Panc1 (cell line): Measurements from ENCODE around the gene ADPRHL1. TPM values are rescaled to one million over a fixed set of nuclear protein-coding genes. Genes with fewer than 3 reads are reported as not detected.

Source experiments
- ATAC-seq: fragments of 200-7000 bp; cut with Tn5 transposase; 2 replicates; pipeline ENCODE4 v1.9.1; 2020; ENCODE audit warnings: mild to moderate bottlenecking, moderate library complexity
- BruUV-seq: library from RNA; stranded (reverse); fragments of 400-500 nt; replicated peaks from 2 replicates; lab custom pipeline; 2021; lab: Mats Ljungman, UMichigan
- CTCF ChIA-PET: fragments of 300-600 bp; sonication (Branson Sonifier 250); formaldehyde crosslinking; loops from one replicate; lab custom pipeline; 2022; ENCODE audit warnings: antibody characterized with exemption; lab: Charles Lee
- POLR2A ChIA-PET: fragments of 300-600 bp; sonication (Branson Sonifier 250); formaldehyde crosslinking; loops from one replicate; lab custom pipeline; 2022; ENCODE audit warnings: antibody characterized with exemption; lab: Charles Lee
- DNase-seq: peaks from one replicate; pipeline ENCODE4 v3.0.0-alpha.2; 2010; ENCODE audit warnings: low read depth, low spot score
- H3K27ac ChIP-seq: 2 replicates; pipeline ENCODE4 v1.5.1; 2011; ENCODE audit warnings: mild to moderate bottlenecking, low read length, inconsistent platforms
- H3K27me3 ChIP-seq: fragments of 200-500 bp; sonication (Bioruptor generic); 2 replicates; pipeline ENCODE4 v1.6.0; 2014; ENCODE audit warnings: low read length, inconsistent platforms; ENCODE audit not compliant: control insufficient read depth, insufficient read depth
- H3K36me3 ChIP-seq: fragments of 200-500 bp; sonication (Bioruptor generic); 2 replicates; pipeline ENCODE4 v1.5.1; 2014; ENCODE audit warnings: inconsistent platforms, mild to moderate bottlenecking, low read length, moderate library complexity; ENCODE audit not compliant: control insufficient read depth, insufficient read depth
- H3K4me1 ChIP-seq: 2 replicates; pipeline ENCODE4 v1.5.1; 2011; ENCODE audit warnings: inconsistent platforms, mild to moderate bottlenecking, low read length, moderate library complexity; ENCODE audit not compliant: control insufficient read depth, insufficient read depth
- H3K4me3 ChIP-seq, 2 experiments: 2 replicates each; pipeline ENCODE4 v1.5.1; 2011 to 2012; ENCODE audit warnings: low read depth in 2 of 2, low read length in 2 of 2, mild to moderate bottlenecking in 2 of 2, inconsistent platforms in 1 of 2, moderate library complexity in 1 of 2
- H3K9me3 ChIP-seq: fragments of 200-500 bp; sonication (Bioruptor generic); 2 replicates; pipeline ENCODE4 v1.5.1; 2014; ENCODE audit warnings: low read depth, mild to moderate bottlenecking, inconsistent platforms, low read length, moderate library complexity; ENCODE audit not compliant: control insufficient read depth, insufficient read depth
- CTCF ChIP-seq: fragments of 450-650 bp; IDR thresholded peaks from 2 replicates; pipeline ENCODE4 v1.5.1; 2017; ENCODE audit warnings: mild to moderate bottlenecking
- POLR2AphosphoS5 ChIP-seq: IDR thresholded peaks from 2 replicates; pipeline ENCODE4 v1.6.1; 2012; ENCODE audit warnings: mild to moderate bottlenecking, low read depth, low read length, moderate library complexity
- REST ChIP-seq, 2 experiments: IDR thresholded peaks; 2 replicates each; pipeline ENCODE4 v1.6.1; 2011 to 2012; ENCODE audit warnings: low read depth in 2 of 2, control low read depth in 1 of 2, low read length in 1 of 2, mild to moderate bottlenecking in 1 of 2, moderate library complexity in 1 of 2; ENCODE audit not compliant: insufficient read depth in 1 of 2
- SIN3A ChIP-seq: IDR thresholded peaks from 2 replicates; pipeline ENCODE4 v1.6.1; 2012; ENCODE audit warnings: low read depth, mild to moderate bottlenecking, low read length, moderate library complexity, borderline replicate concordance; ENCODE audit not compliant: insufficient read depth
- TCF7L2 ChIP-seq: IDR thresholded peaks from 2 replicates; pipeline ENCODE4 v1.6.1; 2011; ENCODE audit warnings: mild to moderate bottlenecking, low read depth, low read length, inconsistent platforms
- in situ Hi-C: cut with HindIII; loops from 2 replicates; pipeline ENCODE4 v1.10.0; 2016; ENCODE audit warnings: low sequenced_read_pairs, low pct_unique_long_range_greater_than_20kb
- intact Hi-C: fragments of 100-400 bp; cut with micrococcal nuclease; formaldehyde crosslinking; loops from one replicate; pipeline ENCODE4 v1.10.0; 2022; ENCODE audit not compliant: unreplicated experiment
- total RNA-seq: library from RNA; stranded (reverse); gene quantifications from one replicate; pipeline ENCODE4 v1.2.1, GENCODE V29; 2021; ENCODE audit not compliant: unreplicated experiment

Gene ADPRHL1
- total RNA-seq, 1 experiment from 2014 or later, result 4.8 TPM

- intact Hi-C loops (no loop called here), in situ Hi-C loops (no loop called here)
These were observed 39.4 kb downstream of the ADPRHL1 start for GRCh38 chr13:113413898-113414282.

GRCh38 chr13:113413178-113413897 is 40.0 kb downstream of the ADPRHL1 start:
- intact Hi-C loops, result no loop called here
- no peaks in the 10 kb centered on the region for H3K27me3 ChIP-seq
- H3K36me3 ChIP-seq, result no peaks in the 10 kb centered on the region
- ChIA-PET CTCF (no interaction called here), POLR2A (no interaction called here)
- H3K9me3 ChIP-seq, result no peaks in the 10 kb centered on the region
- peaks cover 8% of the 10 kb centered on the region for H3K4me1 ChIP-seq
- DNase-seq (no peak), ATAC-seq (no peak)
- no peak overlapping the region for H3K4me3 ChIP-seq
- BruUV-seq, result no TSS peak
- TF ChIP-seq REST (IDR thresholded peaks at IDR 0.05; ENCODE audit: insufficient read depth in 1 of 2, low read depth in 2 of 2, low read length in 1 of 2) (no peak), SIN3A (no peak), CTCF (no peak), TCF7L2 (no peak), POLR2AphosphoS5 (no peak)
- in situ Hi-C loops, result no loop called here
- H3K27ac ChIP-seq, result no peak overlapping the region

More at GRCh38 chr13:113413898-113414282, 39.4 kb downstream of the ADPRHL1 start:
- TF ChIP-seq SIN3A (no peak), CTCF (no peak), TCF7L2 (no peak), REST (IDR thresholded peaks at IDR 0.05; ENCODE audit: insufficient read depth in 1 of 2, low read depth in 2 of 2, low read length in 1 of 2) (no peak), POLR2AphosphoS5 (no peak)
- no peaks in the 10 kb centered on the region for H3K9me3 ChIP-seq
- DNase-seq (no peak), ATAC-seq (no peak)
- H3K4me3 ChIP-seq, result no peak overlapping the region
- BruUV-seq, result no TSS peak
- H3K36me3 ChIP-seq, result no peaks in the 10 kb centered on the region
- CTCF ChIA-PET, result no interaction called here
- H3K27ac ChIP-seq, result no peak overlapping the region
- H3K27me3 ChIP-seq, result no peaks in the 10 kb centered on the region
- peaks cover 8% of the 10 kb centered on the region for H3K4me1 ChIP-seq
- POLR2A ChIA-PET, result no interaction called here
